Muscle of arm (tissue), 14 donors: ENCODE results near the gene DENND4B. TPM values are rescaled to one million over a fixed set of nuclear protein-coding genes. Genes with fewer than 3 reads are reported as not detected.
"Not testable (repeated sequence)": the region's sequence is repeated elsewhere in the genome, so short reads cannot be mapped to it uniquely, and the experiment has no call there.

Source experiments
- DNase-seq: peaks from one replicate; pipeline ENCODE4 v3.0.0-alpha.2; 2013
- long read RNA-seq, 11 donors: transcript quantifications; one replicate each; lab custom pipeline, GENCODE V29; 2026
- polyA plus RNA-seq, 12 donors: library from polyadenylated mRNA; unstranded; fragments of 120-200 nt; gene quantifications; one replicate each; pipeline ENCODE4 v1.2.1, GENCODE V29; 2013; ENCODE audit not compliant: insufficient read length in 12 of 12

Gene DENND4B, protein sequence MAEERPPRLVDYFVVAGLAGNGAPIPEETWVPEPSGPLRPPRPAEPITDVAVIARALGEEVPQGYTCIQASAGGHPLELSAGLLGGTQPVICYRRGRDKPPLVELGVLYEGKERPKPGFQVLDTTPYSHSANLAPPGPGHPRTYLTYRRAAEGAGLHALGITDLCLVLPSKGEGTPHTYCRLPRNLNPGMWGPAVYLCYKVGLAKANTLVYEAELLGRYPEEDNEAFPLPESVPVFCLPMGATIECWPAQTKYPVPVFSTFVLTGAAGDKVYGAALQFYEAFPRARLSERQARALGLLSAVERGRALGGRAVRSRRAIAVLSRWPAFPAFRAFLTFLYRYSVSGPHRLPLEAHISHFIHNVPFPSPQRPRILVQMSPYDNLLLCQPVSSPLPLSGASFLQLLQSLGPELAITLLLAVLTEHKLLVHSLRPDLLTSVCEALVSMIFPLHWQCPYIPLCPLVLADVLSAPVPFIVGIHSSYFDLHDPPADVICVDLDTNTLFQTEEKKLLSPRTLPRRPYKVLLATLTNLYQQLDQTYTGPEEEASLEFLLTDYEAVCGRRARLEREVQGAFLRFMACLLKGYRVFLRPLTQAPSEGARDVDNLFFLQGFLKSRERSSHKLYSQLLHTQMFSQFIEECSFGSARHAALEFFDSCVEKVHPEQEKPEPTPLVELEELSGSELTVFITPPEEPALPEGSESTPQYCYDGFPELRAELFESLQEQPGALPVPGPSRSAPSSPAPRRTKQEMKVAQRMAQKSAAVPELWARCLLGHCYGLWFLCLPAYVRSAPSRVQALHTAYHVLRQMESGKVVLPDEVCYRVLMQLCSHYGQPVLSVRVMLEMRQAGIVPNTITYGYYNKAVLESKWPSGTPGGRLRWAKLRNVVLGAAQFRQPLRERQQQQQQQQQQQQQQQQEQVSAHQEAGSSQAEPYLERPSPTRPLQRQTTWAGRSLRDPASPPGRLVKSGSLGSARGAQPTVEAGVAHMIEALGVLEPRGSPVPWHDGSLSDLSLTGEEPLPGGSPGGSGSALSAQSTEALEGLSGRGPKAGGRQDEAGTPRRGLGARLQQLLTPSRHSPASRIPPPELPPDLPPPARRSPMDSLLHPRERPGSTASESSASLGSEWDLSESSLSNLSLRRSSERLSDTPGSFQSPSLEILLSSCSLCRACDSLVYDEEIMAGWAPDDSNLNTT (N-terminal part only)
- polyA plus RNA-seq: 10 to 100 TPM in 11 of 12 donors, not detected in 1; 20.5 to 39.0 (median 28.3) TPM
- long read RNA-seq, donor 1, partial matches to known transcripts: 0 of 1 reads
- long read RNA-seq, donor 1, other reads (novel, unspliced or antisense): 0 of 1 reads
- long read RNA-seq, donor 2: 0 reads
- long read RNA-seq, donor 3: 0 reads
- long read RNA-seq, donor 4, partial matches to known transcripts: 0 of 2 reads
- long read RNA-seq, donor 4, other reads (novel, unspliced or antisense): 0 of 2 reads
- long read RNA-seq, donor 5, partial matches to known transcripts: 0 of 1 reads
- long read RNA-seq, donor 5, other reads (novel, unspliced or antisense): 0 of 1 reads
- long read RNA-seq, donor 6: 0 reads
- long read RNA-seq, donor 7, partial matches to known transcripts: 0 of 2 reads
- long read RNA-seq, donor 7, other reads (novel, unspliced or antisense): 0 of 2 reads
- long read RNA-seq, donor 8, partial matches to known transcripts: 0 of 2 reads
- long read RNA-seq, donor 8, other reads (novel, unspliced or antisense): 0 of 2 reads
- long read RNA-seq, donor 9: 0 reads
- long read RNA-seq, donor 10: 0 reads
- long read RNA-seq, donor 11, partial matches to known transcripts: 0 of 1 reads
- long read RNA-seq, donor 11, other reads (novel, unspliced or antisense): 0 of 1 reads

DNA sequence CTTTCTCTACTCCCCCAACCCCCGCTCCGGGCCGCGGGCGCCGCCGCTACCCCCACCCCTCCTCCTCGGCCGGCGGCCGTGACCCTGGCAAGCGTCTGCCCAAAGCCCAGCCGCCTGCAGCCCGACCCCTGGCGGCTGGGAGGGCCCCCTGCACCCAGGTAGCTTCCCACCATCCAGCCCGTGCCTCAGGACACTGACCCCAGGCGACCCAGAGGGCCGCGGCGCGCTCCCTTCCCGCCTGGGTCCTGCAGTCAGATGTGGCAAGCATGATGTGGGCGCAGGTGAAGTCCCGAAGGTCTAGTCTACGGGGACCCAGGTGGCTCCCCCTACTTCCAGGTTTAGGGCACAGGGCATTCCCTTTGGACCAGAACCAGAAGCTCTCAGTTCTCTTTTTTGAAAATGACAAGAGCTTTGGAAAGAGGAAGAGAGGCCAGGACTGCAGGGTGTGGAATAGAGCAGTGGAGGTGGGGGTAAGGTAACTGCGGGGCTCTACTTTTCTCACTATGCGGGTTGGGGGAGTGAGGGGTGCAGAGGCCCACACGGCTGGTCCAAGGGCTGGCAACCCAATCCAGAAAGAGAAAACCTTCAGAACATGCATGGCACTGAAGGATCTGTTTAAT is at the start of gene DENND4B:
TSS of gene DENND4B (minus strand) at position 97 of the 620 bp plus-strand sequence. CDS start 2,344 bp downstream, outside the sequence.
- DNase-seq: peak; percentile 83

GRCh38 chr1:153995640-153996039 is 49.1 kb upstream of the DENND4B start:
- DNase-seq: no peak

GRCh38 chr1:153995202-153995601 is 48.7 kb upstream of the DENND4B start:
- DNase-seq: no peak

DNA sequence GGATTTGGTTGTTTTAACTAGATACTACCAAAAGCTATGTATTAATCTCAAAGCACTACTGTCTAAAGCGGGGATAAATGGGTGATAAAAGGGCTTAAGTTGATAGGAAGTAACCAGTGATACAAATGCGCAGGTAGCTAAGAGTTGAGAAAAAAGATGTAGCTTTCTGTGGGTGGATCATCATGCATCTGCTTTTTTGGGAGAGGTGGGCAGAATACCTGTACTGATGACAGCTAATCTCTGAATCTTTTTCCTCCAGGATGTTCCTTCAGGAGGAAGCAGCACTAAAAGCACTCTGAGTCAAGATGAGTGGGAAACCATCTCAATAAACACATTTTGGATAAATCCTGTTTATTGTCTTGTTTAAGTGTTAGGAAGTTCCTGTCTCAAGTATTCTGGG is 45.3 kb upstream of the DENND4B start:
- no peak for DNase-seq

- DNase-seq: no peak
Observed at GRCh38 chr1:153991151-153991630, 44.7 kb upstream of the DENND4B start.

- DNase-seq: peak; percentile 97
Observed at GRCh38 chr1:153990468-153991150, 44.1 kb upstream of the DENND4B start, which contains the start of gene RPS27. RPS27 (plus strand) TSS chr1:153990762; CDS start chr1:153990797, 35 bp downstream.

DNA sequence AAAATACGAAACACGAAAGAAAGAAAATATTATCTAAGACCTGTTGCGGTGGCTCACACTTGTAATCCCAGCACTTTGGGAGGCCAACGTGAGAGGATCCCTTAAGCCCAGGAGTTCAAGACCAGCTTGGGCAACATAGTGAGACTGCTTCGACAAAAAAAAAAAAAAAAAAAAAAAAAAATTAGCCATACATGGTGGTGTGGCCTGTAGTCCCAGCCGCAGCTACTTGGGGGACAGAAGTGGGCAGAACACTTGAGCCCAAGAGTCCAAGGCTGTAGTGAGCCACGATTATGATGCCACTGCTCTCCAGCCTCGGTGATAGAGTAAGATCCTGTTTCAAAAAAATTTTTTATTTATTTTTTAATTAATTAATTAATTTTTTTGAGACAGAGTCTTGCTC is 41.1 kb upstream of the DENND4B start:
- DNase-seq: no peak

DNA sequence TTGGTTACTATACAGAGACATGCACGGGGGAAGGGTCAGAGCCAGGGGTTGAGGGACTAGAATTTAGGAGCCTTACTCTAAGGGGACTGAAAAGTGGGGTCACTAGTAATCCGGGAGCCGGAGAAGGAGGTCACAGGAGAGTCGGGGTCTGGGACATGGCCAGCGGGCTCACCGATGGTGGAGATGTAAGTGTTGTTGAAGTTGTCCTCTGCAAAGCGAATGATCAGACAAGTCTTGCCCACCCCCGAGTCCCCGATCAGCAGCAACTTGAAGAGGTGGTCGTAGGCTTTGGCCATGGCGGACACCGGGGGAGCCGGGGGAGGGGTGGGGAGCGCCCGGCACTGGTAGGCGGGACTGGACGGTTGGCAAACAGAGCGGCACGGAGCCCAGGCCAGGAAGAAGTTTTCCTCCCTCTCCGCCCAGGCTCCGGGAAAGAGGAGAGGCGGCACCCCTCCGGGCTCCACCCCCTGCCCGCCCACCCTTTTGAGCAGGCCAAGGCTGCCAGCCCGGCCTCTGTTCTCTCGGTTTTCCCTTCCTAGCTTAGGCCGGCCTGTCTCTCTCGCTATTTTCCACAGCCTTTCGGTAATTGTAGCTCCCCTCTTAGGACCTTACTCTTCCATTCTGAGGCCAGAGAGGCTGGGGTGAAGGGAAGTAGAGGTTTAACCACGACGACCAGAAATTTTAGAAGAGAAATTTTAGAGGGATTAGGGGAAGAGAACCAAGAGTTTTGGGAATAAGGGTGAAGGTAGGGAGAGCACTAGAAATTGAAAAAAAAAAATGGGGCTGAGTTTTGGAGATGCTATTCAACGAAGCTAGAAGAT is 39.6 kb upstream of the DENND4B start, which contains the start of gene RAB13:
TSS of gene RAB13 (minus strand) at position 399 of the 821 bp plus-strand sequence. CDS start at position 296, 103 bp downstream.
- DNase-seq: peak; percentile 87

DNA sequence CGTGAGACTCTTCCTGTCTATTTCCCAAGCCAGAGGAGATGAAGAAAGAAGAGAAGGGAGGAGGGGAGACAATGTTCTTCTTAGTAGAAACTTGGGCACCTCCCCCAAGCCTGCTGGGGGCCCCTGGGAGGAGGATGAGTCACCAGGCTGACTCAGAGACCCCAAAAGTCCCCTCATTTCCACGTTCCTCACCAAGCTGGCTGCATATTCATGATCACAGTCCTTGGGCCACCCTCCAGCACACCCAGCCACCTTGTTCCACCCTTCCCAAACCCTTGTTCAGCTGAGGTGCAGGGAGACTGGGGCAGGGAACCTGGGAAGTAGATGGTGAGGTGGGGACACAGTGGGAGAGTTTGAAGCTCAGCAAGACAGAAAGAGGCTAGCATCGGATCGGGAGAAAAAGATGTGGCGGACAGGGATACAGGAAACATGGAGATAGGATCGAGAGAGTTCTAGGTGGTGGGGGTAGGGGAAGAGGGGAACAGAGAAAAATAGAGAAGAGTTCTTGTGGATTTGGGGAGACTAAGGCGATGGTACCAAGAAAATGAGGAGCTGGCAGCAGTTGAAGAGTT is 38.9 kb upstream of the DENND4B start:
- DNase-seq: no peak

DNA sequence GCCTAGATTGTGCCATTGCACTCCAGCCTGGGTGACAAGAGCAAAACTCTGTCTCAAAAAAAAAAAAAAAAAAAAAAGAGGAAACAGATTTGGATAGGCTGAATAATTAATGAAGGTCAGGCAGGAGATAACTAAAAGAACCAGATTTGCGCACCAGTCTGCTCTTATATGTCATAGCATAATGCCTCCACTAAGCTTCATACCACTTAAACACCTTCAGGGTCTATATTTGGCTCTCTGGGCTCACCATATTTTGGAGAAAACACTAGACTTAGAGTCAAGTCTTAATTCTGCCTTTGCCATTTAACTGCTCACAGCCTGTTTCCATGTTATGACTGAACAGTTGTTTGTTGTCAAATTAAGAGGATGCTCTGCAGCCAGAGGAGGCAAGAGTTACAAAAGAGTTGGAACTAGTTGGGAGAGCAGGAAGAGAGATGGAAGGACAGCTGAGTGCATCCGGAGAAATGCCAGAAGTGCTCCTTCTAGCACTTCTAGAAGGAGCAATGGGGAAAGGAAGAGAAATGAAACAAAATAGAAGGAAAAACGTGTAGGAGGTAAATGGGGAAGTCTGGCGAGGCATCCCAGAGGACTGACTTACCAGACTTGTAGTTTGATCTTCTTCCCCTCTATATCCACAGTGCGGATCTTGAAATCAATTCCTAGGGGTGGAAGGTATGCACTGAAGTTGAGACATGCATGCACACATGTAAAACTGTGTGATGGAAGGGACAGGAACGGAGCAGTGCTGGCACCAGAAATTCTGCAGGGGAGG is 37.8 kb upstream of the DENND4B start:
- DNase-seq: no peak

GRCh38 chr1:153981735-153982134 is 35.2 kb upstream of the DENND4B start:
- not testable (repeated sequence) for DNase-seq

GRCh38 chr1:153979091-153979490 is 32.6 kb upstream of the DENND4B start:
- not testable (repeated sequence) for DNase-seq

DNA sequence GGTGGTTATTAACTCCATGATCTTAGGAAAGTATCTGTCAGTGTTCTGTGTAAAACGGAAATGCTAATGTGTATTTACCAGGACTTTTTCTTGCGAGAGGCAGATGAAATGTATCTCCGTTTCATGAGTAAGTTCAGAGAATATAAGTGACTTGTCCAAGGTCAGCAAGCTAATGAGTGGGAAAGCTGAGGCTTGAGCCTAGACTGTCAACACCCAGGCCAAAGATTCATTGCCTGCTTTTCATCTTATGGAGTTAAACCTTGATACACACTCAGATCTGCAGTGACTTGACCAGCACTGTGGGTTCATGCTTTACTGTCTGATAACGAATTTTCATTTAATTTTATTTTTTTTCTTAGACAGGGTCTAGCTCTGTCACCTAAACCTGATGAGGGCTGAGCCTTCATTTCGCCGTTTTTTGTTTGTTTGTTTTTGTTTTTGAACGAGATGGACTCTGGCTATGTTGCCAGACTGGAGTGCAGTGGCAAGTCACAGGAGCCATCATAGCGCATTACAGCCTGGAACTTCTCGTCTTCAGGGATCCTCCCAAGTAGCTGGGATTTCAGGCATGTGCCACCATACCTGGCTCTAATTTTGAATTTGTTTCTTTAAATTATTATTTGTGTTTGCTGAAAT is 31.9 kb upstream of the DENND4B start:
- no peak for DNase-seq

DNA sequence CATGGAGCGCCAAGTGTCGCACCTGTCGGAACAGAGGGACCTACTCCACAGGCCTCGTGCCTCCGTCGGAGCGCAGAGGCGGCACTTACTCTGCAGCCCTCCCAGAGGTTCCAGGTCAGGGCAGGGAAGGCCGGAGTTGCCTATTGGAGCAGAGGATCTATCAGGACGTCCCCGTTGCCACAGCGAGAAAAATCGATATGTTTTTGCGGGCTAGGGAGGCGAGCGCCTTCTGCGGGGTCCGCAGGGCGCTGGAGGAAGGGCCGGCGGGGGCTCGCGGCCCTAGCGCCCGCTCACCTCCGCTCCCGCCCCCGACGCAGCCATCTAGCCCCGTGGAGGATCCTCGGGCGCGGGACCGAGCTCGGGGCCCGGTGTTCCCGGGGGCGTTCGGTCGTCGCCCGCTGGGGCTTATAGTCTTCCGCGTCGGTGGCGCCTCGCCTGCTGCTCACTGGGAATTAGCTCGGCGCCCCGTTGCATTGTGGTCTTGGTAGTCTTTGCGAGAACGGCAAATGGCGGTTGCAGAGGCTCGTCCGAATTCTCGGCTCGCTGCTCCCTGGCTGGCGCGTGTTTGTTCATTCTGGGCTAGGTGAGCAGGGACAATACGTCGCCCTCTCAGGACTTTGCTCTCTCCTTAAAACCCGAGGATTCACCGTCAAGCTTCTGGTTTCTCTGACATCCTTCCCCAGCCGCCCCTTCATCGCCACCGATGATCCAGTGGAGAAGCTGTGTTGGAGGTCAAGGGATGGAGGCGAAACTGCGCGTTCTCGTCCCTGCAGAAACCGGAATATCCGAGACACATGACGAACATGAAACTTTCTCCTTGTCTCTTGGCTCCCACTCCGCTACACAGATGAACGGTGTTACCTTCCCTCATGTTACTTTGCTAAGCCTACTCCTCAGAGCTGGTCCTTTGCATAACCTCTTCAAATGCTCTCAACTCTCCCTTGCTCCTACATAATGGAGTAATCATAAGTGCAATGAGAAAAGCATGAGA is 31.0 kb upstream of the DENND4B start, which contains the start of gene JTB:
TSS of gene JTB (minus strand) at position 425 of the 991 bp plus-strand sequence. CDS start at position 3, 422 bp downstream.
- DNase-seq: peak; percentile 87

GRCh38 chr1:153976819-153977249 is 30.3 kb upstream of the DENND4B start:
- DNase-seq: no peak
